NT2/D1 (cell line): ENCODE results near the gene SLC16A4.

ENCODE experiments used
- YY1 ChIP-seq: IDR thresholded peaks from 2 replicates; pipeline ENCODE4 v1.6.1; 2011; ENCODE audit not compliant: insufficient read length, insufficient read depth
- ZNF274 ChIP-seq: IDR thresholded peaks from 2 replicates; pipeline ENCODE4 v1.6.1; 2011; ENCODE audit warnings: mild to moderate bottlenecking, low read depth, low read length

DNA sequence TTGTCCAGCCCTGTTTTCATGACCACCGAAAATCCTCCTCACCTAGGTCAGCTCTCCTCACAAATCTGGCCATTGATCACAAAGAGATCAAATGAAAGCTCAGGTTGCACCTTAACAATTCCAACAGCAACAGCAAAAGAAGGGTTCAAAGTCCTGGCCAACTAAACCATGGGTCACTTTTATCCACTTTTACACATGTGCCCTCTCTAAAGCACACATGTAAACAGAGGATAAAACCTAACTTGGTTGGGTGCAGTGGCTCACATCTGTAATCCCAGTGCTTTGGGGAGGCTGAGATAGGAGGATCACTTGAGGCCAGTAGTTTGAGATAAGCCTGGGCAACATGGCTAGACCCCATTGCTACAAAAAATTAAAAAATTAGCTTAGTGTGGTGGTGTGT, 55.6 kb downstream of the SLC16A4 start:
- TF ChIP-seq ZNF274 (no peak), YY1 (no peak)
